Loucy (cell line): ENCODE measurements around the gene KIAA0753.

Source experiments
- H2AFZ ChIP-seq: fragments of 200-600 bp; sonication (generic); 2 replicates; pipeline ENCODE4 v1.6.0; 2016; ENCODE audit warnings: antibody characterized with exemption, mild to moderate bottlenecking, low read length, moderate library complexity
- H3F3A ChIP-seq: fragments of 200-600 bp; 2 replicates; pipeline ENCODE4 v1.6.0; 2016; ENCODE audit warnings: antibody characterized with exemption, low read depth, mild to moderate bottlenecking
- H3K27me3 ChIP-seq: fragments of 200-600 bp; sonication (generic); 2 replicates; pipeline ENCODE4 v1.6.1; 2014; ENCODE audit warnings: low read length, mild to moderate bottlenecking; ENCODE audit not compliant: insufficient read depth, poor library complexity, severe bottlenecking
- H3K36me3 ChIP-seq: fragments of 200-600 bp; sonication (generic); 2 replicates; pipeline ENCODE4 v1.6.1; 2016; ENCODE audit warnings: low read length; ENCODE audit not compliant: insufficient read depth
- H3K4me1 ChIP-seq: fragments of 200-600 bp; sonication (generic); 2 replicates; pipeline ENCODE4 v1.5.1; 2014; ENCODE audit warnings: low read length, mild to moderate bottlenecking; ENCODE audit not compliant: insufficient read depth, poor library complexity, severe bottlenecking
- H3K4me2 ChIP-seq: fragments of 200-600 bp; sonication (generic); 2 replicates; pipeline ENCODE4 v1.6.0; 2014; ENCODE audit warnings: antibody characterized with exemption, low read length, low read depth, mild to moderate bottlenecking; ENCODE audit not compliant: poor library complexity, severe bottlenecking
- H3K4me3 ChIP-seq: fragments of 200-600 bp; sonication (generic); 2 replicates; pipeline ENCODE4 v1.5.1; 2014; ENCODE audit warnings: low read length, mild to moderate bottlenecking, mixed read lengths; ENCODE audit not compliant: poor library complexity, severe bottlenecking
- H3K79me2 ChIP-seq: fragments of 200-600 bp; sonication (generic); 2 replicates; pipeline ENCODE4 v1.6.1; 2014; ENCODE audit warnings: low read length; ENCODE audit not compliant: insufficient read depth
- H3K9ac ChIP-seq: fragments of 200-600 bp; sonication (generic); 2 replicates; pipeline ENCODE4 v1.6.0; 2014; ENCODE audit warnings: mild to moderate bottlenecking, low read depth, low read length, moderate library complexity; ENCODE audit not compliant: poor library complexity, severe bottlenecking
- H3K9me2 ChIP-seq: fragments of 200-600 bp; sonication (generic); replicated peaks from 2 replicates; pipeline ENCODE4 v1.6.1; 2016; ENCODE audit warnings: low read depth, low read length, mixed read lengths
- H3K9me3 ChIP-seq: fragments of 200-600 bp; sonication (generic); 2 replicates; pipeline ENCODE4 v1.6.1; 2014; ENCODE audit warnings: mild to moderate bottlenecking, antibody characterized with exemption, low read length, low read depth; ENCODE audit not compliant: insufficient read depth
- H4K20me1 ChIP-seq: fragments of 200-600 bp; sonication (generic); 2 replicates; pipeline ENCODE4 v1.6.0; 2014; ENCODE audit warnings: antibody characterized with exemption, low read length, mild to moderate bottlenecking; ENCODE audit not compliant: insufficient read depth, poor library complexity, severe bottlenecking
- EZH2phosphoT487 ChIP-seq: fragments of 200-600 bp; IDR thresholded peaks from 2 replicates; pipeline ENCODE4 v1.6.1; 2018; ENCODE audit warnings: antibody characterized with exemption, mild to moderate bottlenecking, moderate library complexity, borderline replicate concordance
- TF ChIP-seq, protein P1 (sequence below): fragments of 200-600 bp; sonication (generic); conservative IDR thresholded peaks from 2 replicates; pipeline ENCODE4 v1.5.1; 2014; ENCODE audit warnings: mild to moderate bottlenecking, antibody characterized with exemption, low read length

The KIAA0753 gene

DNA sequence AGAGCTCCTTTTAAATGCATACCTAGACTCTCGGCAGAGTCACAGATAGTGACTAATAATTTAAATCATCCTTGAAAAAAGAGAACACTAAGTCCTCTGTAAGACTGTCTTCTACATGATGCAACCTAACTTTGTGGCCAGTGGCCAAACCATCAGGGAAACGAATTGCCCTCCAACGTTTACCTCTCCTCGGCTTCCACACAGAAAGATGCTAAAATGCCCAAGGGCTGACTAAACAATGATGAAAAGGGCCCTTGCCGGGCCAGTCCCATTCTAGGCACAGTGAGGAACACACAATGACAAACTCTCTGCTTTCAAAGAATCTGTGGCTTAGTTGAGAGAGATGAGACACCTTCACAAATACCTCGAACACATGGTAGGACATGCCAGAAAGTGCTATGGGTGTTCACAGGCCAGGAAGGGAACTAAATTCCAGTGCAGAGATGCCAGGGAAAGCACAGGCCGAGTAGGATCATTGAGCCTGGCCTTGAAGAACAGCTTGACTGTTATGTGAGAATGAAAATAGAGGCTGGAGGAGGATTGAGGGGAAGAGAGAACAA is 48.8 kb downstream of the KIAA0753 start:
- Histone ChIP-seq H3K4me1 (no peaks in the 10 kb centered on the region), H3K4me2 (no peak overlapping the region), H3K9me2 (no peaks in the 10 kb centered on the region), H4K20me1 (no peaks in the 10 kb centered on the region), H3K79me2 (no peaks in the 10 kb centered on the region), H3F3A (no peaks in the 10 kb centered on the region), H3K4me3 (no peak overlapping the region), H3K36me3 (peaks cover 70% of the 10 kb centered on the region), H3K9me3 (no peaks in the 10 kb centered on the region), H3K9ac (no peak overlapping the region), H3K27me3 (no peaks in the 10 kb centered on the region), H2AFZ (no peak overlapping the region)
- TF ChIP-seq EZH2phosphoT487 = no peak
- TF ChIP-seq, protein P1, sequence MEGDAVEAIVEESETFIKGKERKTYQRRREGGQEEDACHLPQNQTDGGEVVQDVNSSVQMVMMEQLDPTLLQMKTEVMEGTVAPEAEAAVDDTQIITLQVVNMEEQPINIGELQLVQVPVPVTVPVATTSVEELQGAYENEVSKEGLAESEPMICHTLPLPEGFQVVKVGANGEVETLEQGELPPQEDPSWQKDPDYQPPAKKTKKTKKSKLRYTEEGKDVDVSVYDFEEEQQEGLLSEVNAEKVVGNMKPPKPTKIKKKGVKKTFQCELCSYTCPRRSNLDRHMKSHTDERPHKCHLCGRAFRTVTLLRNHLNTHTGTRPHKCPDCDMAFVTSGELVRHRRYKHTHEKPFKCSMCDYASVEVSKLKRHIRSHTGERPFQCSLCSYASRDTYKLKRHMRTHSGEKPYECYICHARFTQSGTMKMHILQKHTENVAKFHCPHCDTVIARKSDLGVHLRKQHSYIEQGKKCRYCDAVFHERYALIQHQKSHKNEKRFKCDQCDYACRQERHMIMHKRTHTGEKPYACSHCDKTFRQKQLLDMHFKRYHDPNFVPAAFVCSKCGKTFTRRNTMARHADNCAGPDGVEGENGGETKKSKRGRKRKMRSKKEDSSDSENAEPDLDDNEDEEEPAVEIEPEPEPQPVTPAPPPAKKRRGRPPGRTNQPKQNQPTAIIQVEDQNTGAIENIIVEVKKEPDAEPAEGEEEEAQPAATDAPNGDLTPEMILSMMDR = no peak

- no peaks in the 10 kb centered on the region for H3K9me2 ChIP-seq
- no peaks in the 10 kb centered on the region for H3K4me1 ChIP-seq
- TF ChIP-seq EZH2phosphoT487 = no peak
- TF ChIP-seq, protein P1 = no peak
- H3K27me3 ChIP-seq = no peaks in the 10 kb centered on the region
- no peaks in the 10 kb centered on the region for H3K9me3 ChIP-seq
- H3K4me2 ChIP-seq = no peak overlapping the region
- H2AFZ ChIP-seq = no peak overlapping the region
- peaks cover 71% of the 10 kb centered on the region for H3K36me3 ChIP-seq
- H3K79me2 ChIP-seq = no peaks in the 10 kb centered on the region
- H4K20me1 ChIP-seq = no peaks in the 10 kb centered on the region
- no peaks in the 10 kb centered on the region for H3F3A ChIP-seq
- H3K4me3 ChIP-seq = no peak overlapping the region
- H3K9ac ChIP-seq = no peak overlapping the region
Measured at GRCh38 chr17:6589266-6589946, 51.1 kb downstream of the KIAA0753 start.

DNA sequence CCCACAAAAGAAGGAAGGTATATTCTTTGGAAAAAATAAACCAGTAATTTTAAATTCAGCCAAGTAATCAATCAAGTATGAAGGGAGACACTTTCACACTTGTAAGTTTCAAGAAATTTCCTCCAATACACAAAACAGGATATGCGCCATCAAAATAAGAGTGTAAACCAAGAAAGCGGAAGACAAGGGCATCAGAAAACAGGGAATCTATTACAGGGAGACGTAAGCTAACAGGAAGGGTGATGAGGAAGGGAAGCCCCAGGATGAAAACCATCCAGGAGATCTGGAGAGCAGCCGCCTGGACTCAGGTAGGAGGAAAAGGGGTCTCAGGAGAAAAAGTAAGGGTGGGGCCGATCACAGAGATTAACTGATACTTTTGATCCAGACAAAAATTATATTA is 52.3 kb downstream of the KIAA0753 start:
- no peaks in the 10 kb centered on the region for H3F3A ChIP-seq
- no peaks in the 10 kb centered on the region for H3K27me3 ChIP-seq
- no peak overlapping the region for H3K4me3 ChIP-seq
- no peak overlapping the region for H2AFZ ChIP-seq
- H3K4me2 ChIP-seq = no peak overlapping the region
- TF ChIP-seq, protein P1 = no peak
- no peak for TF ChIP-seq EZH2phosphoT487
- H3K4me1 ChIP-seq = no peaks in the 10 kb centered on the region
- peaks cover 73% of the 10 kb centered on the region for H3K36me3 ChIP-seq
- no peaks in the 10 kb centered on the region for H3K79me2 ChIP-seq
- H3K9me2 ChIP-seq = no peaks in the 10 kb centered on the region
- H3K9ac ChIP-seq = no peak overlapping the region
- no peaks in the 10 kb centered on the region for H3K9me3 ChIP-seq
- H4K20me1 ChIP-seq = no peaks in the 10 kb centered on the region
